ENCODE data around the gene CFAP46. TPM values are rescaled to one million over a fixed set of nuclear protein-coding genes. Genes with fewer than 3 reads are reported as not detected.

The CFAP46 gene
- total RNA-seq, 4 donors from 2014 or later = 0.29 to 9.0 (median 2.7) TPM

- no peak overlapping the region for H3K27ac ChIP-seq
- H3K9me3 ChIP-seq = no peaks in the 10 kb centered on the region
- H3K27me3 ChIP-seq = no peaks in the 10 kb centered on the region
- H3K4me3 ChIP-seq = no peak overlapping the region
- H3K36me3 ChIP-seq = no peaks in the 10 kb centered on the region
- intact Hi-C loops (cut with DNase I; ENCODE audit: low total_unique reads) = no loop called here
- TF ChIP-seq POLR2A (IDR thresholded peaks at IDR 0.05) = no peak
- TF ChIP-seq CTCF (IDR thresholded peaks at IDR 0.05) = no peak
- no peaks in the 10 kb centered on the region for H3K4me1 ChIP-seq
- no peak for DNase-seq
Measured at GRCh38 chr10:132921818-132922807, 20.3 kb downstream of the CFAP46 start.

GRCh38 chr10:132921086-132921485, 21.3 kb downstream of the CFAP46 start:
- DNase-seq = no peak
- no peak for TF ChIP-seq POLR2A (IDR thresholded peaks at IDR 0.05)
- TF ChIP-seq CTCF (IDR thresholded peaks at IDR 0.05) = no peak

GRCh38 chr10:132920101-132920925, 22.1 kb downstream of the CFAP46 start:
- Histone ChIP-seq H3K4me1 (no peaks in the 10 kb centered on the region), H3K4me3 (no peak overlapping the region), H3K36me3 (no peaks in the 10 kb centered on the region), H3K27ac (no peak overlapping the region), H3K27me3 (no peaks in the 10 kb centered on the region), H3K9me3 (no peaks in the 10 kb centered on the region)
- DNase-seq = no peak
- no peak for TF ChIP-seq POLR2A (IDR thresholded peaks at IDR 0.05)
- no peak for TF ChIP-seq CTCF (IDR thresholded peaks at IDR 0.05)
- intact Hi-C loops (cut with DNase I; ENCODE audit: low total_unique reads) = no loop called here

More at GRCh38 chr10:132921086-132921485, 21.3 kb downstream of the CFAP46 start:
- Histone ChIP-seq H3K27me3 (no peaks in the 10 kb centered on the region), H3K4me1 (no peaks in the 10 kb centered on the region), H3K4me3 (no peak overlapping the region), H3K9me3 (no peaks in the 10 kb centered on the region), H3K27ac (no peak overlapping the region), H3K36me3 (no peaks in the 10 kb centered on the region)
- intact Hi-C loops (cut with DNase I; ENCODE audit: low total_unique reads) = no loop called here

GRCh38 chr10:132919374-132920100, 22.8 kb downstream of the CFAP46 start:
- Histone ChIP-seq H3K9me3 (no peaks in the 10 kb centered on the region), H3K27me3 (no peaks in the 10 kb centered on the region), H3K27ac (no peak overlapping the region), H3K4me1 (no peaks in the 10 kb centered on the region), H3K4me3 (no peak overlapping the region), H3K36me3 (no peaks in the 10 kb centered on the region)
- intact Hi-C loops (cut with DNase I; ENCODE audit: low total_unique reads) = no loop called here
- DNase-seq = no peak
- TF ChIP-seq CTCF (IDR thresholded peaks at IDR 0.05) = no peak
- no peak for TF ChIP-seq POLR2A (IDR thresholded peaks at IDR 0.05)

Measured in uterus (tissue), 4 donors.